ENCODE data around the gene ARID1B.

The ARID1B gene

GRCh38 chr6:156998794-156999330, 221.7 kb downstream of the ARID1B start:
- DNase-seq = no peak

- no peak for DNase-seq
Measured at GRCh38 chr6:156999762-157000161, 222.6 kb downstream of the ARID1B start.

GRCh38 chr6:157001716-157002115, 224.5 kb downstream of the ARID1B start:
- DNase-seq = no peak

- no peak for DNase-seq
Measured at GRCh38 chr6:157002774-157003173, 225.6 kb downstream of the ARID1B start.

GRCh38 chr6:157005940-157006339, 228.8 kb downstream of the ARID1B start:
- DNase-seq = no peak

- no peak for DNase-seq
Measured at GRCh38 chr6:157008568-157008967, 231.4 kb downstream of the ARID1B start.

GRCh38 chr6:157012355-157012754, 235.2 kb downstream of the ARID1B start:
- DNase-seq = no peak

- no peak for DNase-seq
Measured at GRCh38 chr6:157013649-157014304, 236.6 kb downstream of the ARID1B start.

GRCh38 chr6:157014871-157015270, 237.7 kb downstream of the ARID1B start:
- no peak for DNase-seq

- no peak for DNase-seq
Measured at GRCh38 chr6:157017022-157017421, 239.8 kb downstream of the ARID1B start.

GRCh38 chr6:157017861-157018260, 240.7 kb downstream of the ARID1B start:
- DNase-seq = no peak

- DNase-seq = no peak
Measured at GRCh38 chr6:157019115-157019641, 242.0 kb downstream of the ARID1B start.

GRCh38 chr6:157019733-157020132, 242.6 kb downstream of the ARID1B start:
- DNase-seq = no peak

GRCh38 chr6:157020398-157020797, 243.2 kb downstream of the ARID1B start:
- DNase-seq = no peak

- peak; percentile 71 for DNase-seq
Measured at GRCh38 chr6:157020881-157021343, 243.7 kb downstream of the ARID1B start.

- DNase-seq = peak; percentile 92
Measured at GRCh38 chr6:157021344-157021992, 244.3 kb downstream of the ARID1B start.

GRCh38 chr6:157021993-157022740, 245.0 kb downstream of the ARID1B start:
- peak; percentile 79 for DNase-seq

GRCh38 chr6:157023958-157024357, 246.8 kb downstream of the ARID1B start:
- no peak for DNase-seq

- no peak for DNase-seq
Measured at GRCh38 chr6:157024745-157025144, 247.6 kb downstream of the ARID1B start.

GRCh38 chr6:157025437-157025836, 248.3 kb downstream of the ARID1B start:
- DNase-seq = no peak

GRCh38 chr6:157029980-157030690, 253.0 kb downstream of the ARID1B start:
- DNase-seq = no peak

- DNase-seq = no peak
Measured at GRCh38 chr6:157030755-157031154, 253.6 kb downstream of the ARID1B start.

GRCh38 chr6:157032923-157033322, 255.7 kb downstream of the ARID1B start:
- DNase-seq = no peak
